HUES48 (cell line): ENCODE results near the gene ARHGAP24.

Source experiments
- H3K27ac ChIP-seq: one replicate; pipeline ENCODE4 v1.7.0; 2013; ENCODE audit warnings: low read depth, low read length, inconsistent platforms
- H3K27me3 ChIP-seq: 2 replicates; pipeline ENCODE4 v1.6.1; 2013; ENCODE audit warnings: mild to moderate bottlenecking, low read length; ENCODE audit not compliant: control insufficient read depth, insufficient read depth
- H3K36me3 ChIP-seq: 2 replicates; pipeline ENCODE4 v1.6.1; 2013; ENCODE audit warnings: low read length; ENCODE audit not compliant: control insufficient read depth, insufficient read depth
- H3K4me1 ChIP-seq: 2 replicates; pipeline ENCODE4 v1.6.1; 2013; ENCODE audit warnings: mild to moderate bottlenecking, low read length; ENCODE audit not compliant: control insufficient read depth, insufficient read depth
- H3K4me3 ChIP-seq: 2 replicates; pipeline ENCODE4 v1.5.1; 2013; ENCODE audit warnings: mild to moderate bottlenecking, low read depth, low read length
- H3K9ac ChIP-seq: 2 replicates; pipeline ENCODE4 v1.6.1; 2013; ENCODE audit warnings: mild to moderate bottlenecking, low read depth, low read length, moderate library complexity
- H3K9me3 ChIP-seq: 2 replicates; pipeline ENCODE4 v1.6.1; 2013; ENCODE audit warnings: low read length; ENCODE audit not compliant: control insufficient read depth, insufficient read depth

Gene ARHGAP24

GRCh38 chr4:85725721-85726170 is 250.8 kb downstream of the ARHGAP24 start:
- H3K27me3 ChIP-seq, result no peaks in the 10 kb centered on the region

GRCh38 chr4:85726555-85726954 is 251.6 kb downstream of the ARHGAP24 start:
- Histone ChIP-seq H3K27me3 (no peaks in the 10 kb centered on the region), H3K27ac (no peak overlapping the region), H3K36me3 (no peaks in the 10 kb centered on the region), H3K4me1 (no peaks in the 10 kb centered on the region), H3K4me3 (no peak overlapping the region), H3K9me3 (no peaks in the 10 kb centered on the region), H3K9ac (no peak overlapping the region)

More at GRCh38 chr4:85725721-85726170, 250.8 kb downstream of the ARHGAP24 start:
- no peak overlapping the region for H3K27ac ChIP-seq
- H3K4me3 ChIP-seq, result no peak overlapping the region
- H3K9me3 ChIP-seq, result no peaks in the 10 kb centered on the region
- H3K9ac ChIP-seq, result no peak overlapping the region
- no peaks in the 10 kb centered on the region for H3K4me1 ChIP-seq
- no peaks in the 10 kb centered on the region for H3K36me3 ChIP-seq

- Histone ChIP-seq H3K4me3 (no peak overlapping the region), H3K4me1 (no peaks in the 10 kb centered on the region), H3K9ac (no peak overlapping the region), H3K27me3 (no peaks in the 10 kb centered on the region), H3K27ac (no peak overlapping the region), H3K36me3 (no peaks in the 10 kb centered on the region), H3K9me3 (no peaks in the 10 kb centered on the region)
Measured at GRCh38 chr4:85728464-85728863, 253.5 kb downstream of the ARHGAP24 start.

- Histone ChIP-seq H3K27me3 (no peaks in the 10 kb centered on the region), H3K9me3 (no peaks in the 10 kb centered on the region), H3K4me3 (no peak overlapping the region), H3K4me1 (no peaks in the 10 kb centered on the region), H3K27ac (no peak overlapping the region), H3K36me3 (no peaks in the 10 kb centered on the region), H3K9ac (no peak overlapping the region)
Measured at GRCh38 chr4:85732124-85732523, 257.2 kb downstream of the ARHGAP24 start.

- Histone ChIP-seq H3K36me3 (no peaks in the 10 kb centered on the region), H3K9me3 (no peaks in the 10 kb centered on the region), H3K9ac (no peak overlapping the region), H3K27me3 (no peaks in the 10 kb centered on the region), H3K27ac (no peak overlapping the region), H3K4me1 (no peaks in the 10 kb centered on the region), H3K4me3 (no peak overlapping the region)
Measured at GRCh38 chr4:85733798-85734197, 258.8 kb downstream of the ARHGAP24 start.

- H3K9me3 ChIP-seq, result no peaks in the 10 kb centered on the region
- no peaks in the 10 kb centered on the region for H3K36me3 ChIP-seq
- no peak overlapping the region for H3K9ac ChIP-seq
- H3K4me1 ChIP-seq, result no peaks in the 10 kb centered on the region
- no peak overlapping the region for H3K4me3 ChIP-seq
- H3K27ac ChIP-seq, result no peak overlapping the region
- H3K27me3 ChIP-seq, result no peaks in the 10 kb centered on the region
Measured at GRCh38 chr4:85734424-85734831, 259.5 kb downstream of the ARHGAP24 start.

GRCh38 chr4:85736571-85736970 is 261.6 kb downstream of the ARHGAP24 start:
- no peak overlapping the region for H3K9ac ChIP-seq
- H3K27ac ChIP-seq, result no peak overlapping the region
- H3K9me3 ChIP-seq, result no peaks in the 10 kb centered on the region
- H3K4me3 ChIP-seq, result no peak overlapping the region
- H3K27me3 ChIP-seq, result no peaks in the 10 kb centered on the region
- H3K36me3 ChIP-seq, result no peaks in the 10 kb centered on the region
- H3K4me1 ChIP-seq, result no peaks in the 10 kb centered on the region

GRCh38 chr4:85737254-85737653 is 262.3 kb downstream of the ARHGAP24 start:
- no peaks in the 10 kb centered on the region for H3K36me3 ChIP-seq
- H3K27me3 ChIP-seq, result no peaks in the 10 kb centered on the region
- H3K4me3 ChIP-seq, result no peak overlapping the region
- no peaks in the 10 kb centered on the region for H3K4me1 ChIP-seq
- no peak overlapping the region for H3K9ac ChIP-seq
- no peak overlapping the region for H3K27ac ChIP-seq
- no peaks in the 10 kb centered on the region for H3K9me3 ChIP-seq

GRCh38 chr4:85738721-85739120 is 263.8 kb downstream of the ARHGAP24 start:
- no peaks in the 10 kb centered on the region; the same call in 1 of the 2 replicates for H3K4me1 ChIP-seq
- H3K27ac ChIP-seq, result no peak overlapping the region
- no peaks in the 10 kb centered on the region for H3K9me3 ChIP-seq
- no peaks in the 10 kb centered on the region for H3K36me3 ChIP-seq
- no peaks in the 10 kb centered on the region for H3K27me3 ChIP-seq
- no peak overlapping the region for H3K9ac ChIP-seq
- no peak overlapping the region for H3K4me3 ChIP-seq

GRCh38 chr4:85740431-85740861 is 265.5 kb downstream of the ARHGAP24 start:
- Histone ChIP-seq H3K27ac (no peak overlapping the region), H3K27me3 (no peaks in the 10 kb centered on the region), H3K4me1 (no peaks in the 10 kb centered on the region; the same call in 1 of the 2 replicates), H3K4me3 (no peak overlapping the region), H3K9me3 (no peaks in the 10 kb centered on the region), H3K9ac (no peak overlapping the region), H3K36me3 (no peaks in the 10 kb centered on the region)

- no peaks in the 10 kb centered on the region; the same call in 1 of the 2 replicates for H3K4me1 ChIP-seq
- no peaks in the 10 kb centered on the region for H3K9me3 ChIP-seq
- no peak overlapping the region for H3K4me3 ChIP-seq
- no peak overlapping the region for H3K9ac ChIP-seq
- H3K27ac ChIP-seq, result no peak overlapping the region
- H3K36me3 ChIP-seq, result no peaks in the 10 kb centered on the region
- H3K27me3 ChIP-seq, result no peaks in the 10 kb centered on the region
Measured at GRCh38 chr4:85741381-85741780, 266.4 kb downstream of the ARHGAP24 start.
